Activated CD8-positive, alpha-beta memory T cell treated with anti-CD3 and anti-CD28 coated beads, Interleukin-2, amount 50 U/mL, for 4 hours (primary cell): ENCODE measurements around the gene RXFP3.
"Not testable (repeated sequence)": the region's sequence is repeated elsewhere in the genome, so short reads cannot be mapped to it uniquely, and the experiment has no call there.

ENCODE experiments used
- DNase-seq: peaks from one replicate; pipeline ENCODE4 v3.0.0-alpha.2; 2020

RXFP3 gene

GRCh38 chr5:33937017-33937706 is 976 bp downstream of the RXFP3 start:
- DNase-seq, result no peak

- no peak for DNase-seq
Observed at GRCh38 chr5:33937707-33938506, 1.7 kb downstream of the RXFP3 start.

- no peak for DNase-seq
Observed at GRCh38 chr5:33938507-33938796, 2.3 kb downstream of the RXFP3 start.

GRCh38 chr5:33938881-33939280 is 2.7 kb downstream of the RXFP3 start:
- no peak for DNase-seq

- DNase-seq, result no peak
Observed at GRCh38 chr5:33939556-33940262, 3.5 kb downstream of the RXFP3 start.

- DNase-seq, result no peak
Observed at GRCh38 chr5:33941090-33941489, 4.9 kb downstream of the RXFP3 start.

- no peak for DNase-seq
Observed at GRCh38 chr5:33944543-33945132, 8.5 kb downstream of the RXFP3 start.

GRCh38 chr5:33952175-33952574 is 16.0 kb downstream of the RXFP3 start:
- not testable (repeated sequence) for DNase-seq

GRCh38 chr5:33957577-33958150 is 21.5 kb downstream of the RXFP3 start:
- DNase-seq, result no peak

- DNase-seq, result no peak
Observed at GRCh38 chr5:33958176-33958575, 22.0 kb downstream of the RXFP3 start.

- DNase-seq, result no peak
Observed at GRCh38 chr5:33964132-33964700, 28.0 kb downstream of the RXFP3 start.

GRCh38 chr5:33966805-33967204 is 30.6 kb downstream of the RXFP3 start:
- no peak for DNase-seq

GRCh38 chr5:33968211-33969005 is 32.2 kb downstream of the RXFP3 start:
- DNase-seq, result no peak

- no peak for DNase-seq
Observed at GRCh38 chr5:33969572-33970452, 33.6 kb downstream of the RXFP3 start.

GRCh38 chr5:33973271-33973670 is 37.1 kb downstream of the RXFP3 start:
- DNase-seq, result no peak

- no peak for DNase-seq
Observed at GRCh38 chr5:33975852-33976251, 39.7 kb downstream of the RXFP3 start.

- DNase-seq, result no peak
Observed at GRCh38 chr5:33976307-33976706, 40.1 kb downstream of the RXFP3 start.

- no peak for DNase-seq
Observed at GRCh38 chr5:33978306-33978705, 42.1 kb downstream of the RXFP3 start.

GRCh38 chr5:33980030-33980429 is 43.8 kb downstream of the RXFP3 start:
- DNase-seq, result no peak

GRCh38 chr5:33981408-33982162 is 45.4 kb downstream of the RXFP3 start:
- no peak for DNase-seq
